GM12872 (cell line): ENCODE results near the gene KRT7.

Experiments used
- CTCF ChIP-seq: IDR thresholded peaks from 3 replicates; pipeline ENCODE4 v1.5.1; 2011; ENCODE audit warnings: low read depth, mild to moderate bottlenecking, low read length, moderate library complexity; ENCODE audit not compliant: insufficient read depth

The KRT7 gene

DNA sequence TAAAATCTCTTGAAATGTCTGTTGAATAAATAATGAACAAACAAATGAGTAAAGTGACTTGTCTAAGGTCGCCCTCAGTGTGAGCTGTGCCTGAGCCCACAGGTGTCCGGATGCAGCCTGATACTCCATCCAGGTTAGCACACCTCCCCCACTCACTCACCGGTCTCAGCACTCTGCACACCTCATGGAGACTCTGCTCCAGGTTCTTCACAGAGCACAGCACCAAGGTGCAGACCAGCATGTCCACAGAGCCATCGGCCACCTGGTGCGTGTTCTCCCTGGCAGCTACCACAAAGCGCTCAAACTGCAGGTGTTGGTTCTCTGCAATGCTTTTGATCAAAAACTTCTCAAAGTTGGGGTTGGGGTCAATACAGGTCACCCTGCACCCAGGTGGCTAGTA, 4.1 kb upstream of the KRT7 start:
- no peak for TF ChIP-seq CTCF

GRCh38 chr12:52229836-52230343, 3.2 kb upstream of the KRT7 start:
- TF ChIP-seq CTCF = no peak

- no peak for TF ChIP-seq CTCF
These were observed 2.4 kb upstream of the KRT7 start for GRCh38 chr12:52230364-52231281.

DNA sequence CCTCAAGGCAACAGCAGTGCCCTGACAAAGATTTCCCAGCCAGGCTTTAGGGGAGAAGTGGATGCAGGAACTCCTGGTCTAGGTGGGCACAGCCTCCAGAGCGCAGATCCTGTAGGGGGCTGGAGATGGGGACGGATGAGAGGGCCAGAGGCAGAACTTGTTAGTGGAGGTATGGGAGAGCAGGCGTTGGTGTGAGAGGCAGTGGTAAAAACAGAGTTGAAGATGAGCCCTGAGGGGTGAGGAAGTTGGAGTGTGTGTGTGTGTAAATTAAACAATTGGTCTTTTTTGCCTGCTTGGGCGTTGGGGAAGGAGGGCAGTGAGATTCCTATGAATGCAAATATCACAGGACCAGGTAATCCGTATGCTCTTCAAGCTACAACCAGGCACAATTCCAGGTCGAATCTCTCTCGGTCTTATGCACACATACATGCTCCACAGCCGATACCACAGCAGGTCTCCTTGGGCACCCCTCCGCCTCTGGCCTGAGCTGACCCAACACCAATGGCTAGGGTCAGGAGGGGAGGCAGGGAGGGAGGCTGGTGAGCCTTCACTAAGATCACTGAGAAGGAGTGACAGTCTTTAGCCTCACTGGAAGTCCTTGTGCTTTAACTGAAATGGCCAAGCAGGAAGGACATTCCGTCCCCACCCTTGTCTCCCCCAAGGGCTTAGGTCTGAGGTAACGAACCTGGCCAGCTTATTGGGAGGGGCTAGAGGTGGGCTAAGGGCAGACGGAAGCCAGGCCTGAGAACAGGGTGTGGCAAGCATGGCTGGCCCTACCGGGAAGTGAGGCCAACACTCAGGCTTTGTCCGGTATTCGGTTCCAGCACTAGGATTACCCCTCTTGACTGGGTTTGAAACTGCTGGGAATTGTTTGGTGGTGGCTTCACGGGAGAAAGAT, 1.5 kb upstream of the KRT7 start:
- no peak for TF ChIP-seq CTCF

- no peak for TF ChIP-seq CTCF
These were observed 805 bp upstream of the KRT7 start for GRCh38 chr12:52232203-52232673.

GRCh38 chr12:52233462-52234207, 592 bp downstream of the KRT7 start:
- TF ChIP-seq CTCF = no peak
